ENCODE measurements around the gene PEX10.
"Not testable (repeated sequence)": the region's sequence is repeated elsewhere in the genome, so short reads cannot be mapped to it uniquely, and the experiment has no call there.

The PEX10 gene

DNA sequence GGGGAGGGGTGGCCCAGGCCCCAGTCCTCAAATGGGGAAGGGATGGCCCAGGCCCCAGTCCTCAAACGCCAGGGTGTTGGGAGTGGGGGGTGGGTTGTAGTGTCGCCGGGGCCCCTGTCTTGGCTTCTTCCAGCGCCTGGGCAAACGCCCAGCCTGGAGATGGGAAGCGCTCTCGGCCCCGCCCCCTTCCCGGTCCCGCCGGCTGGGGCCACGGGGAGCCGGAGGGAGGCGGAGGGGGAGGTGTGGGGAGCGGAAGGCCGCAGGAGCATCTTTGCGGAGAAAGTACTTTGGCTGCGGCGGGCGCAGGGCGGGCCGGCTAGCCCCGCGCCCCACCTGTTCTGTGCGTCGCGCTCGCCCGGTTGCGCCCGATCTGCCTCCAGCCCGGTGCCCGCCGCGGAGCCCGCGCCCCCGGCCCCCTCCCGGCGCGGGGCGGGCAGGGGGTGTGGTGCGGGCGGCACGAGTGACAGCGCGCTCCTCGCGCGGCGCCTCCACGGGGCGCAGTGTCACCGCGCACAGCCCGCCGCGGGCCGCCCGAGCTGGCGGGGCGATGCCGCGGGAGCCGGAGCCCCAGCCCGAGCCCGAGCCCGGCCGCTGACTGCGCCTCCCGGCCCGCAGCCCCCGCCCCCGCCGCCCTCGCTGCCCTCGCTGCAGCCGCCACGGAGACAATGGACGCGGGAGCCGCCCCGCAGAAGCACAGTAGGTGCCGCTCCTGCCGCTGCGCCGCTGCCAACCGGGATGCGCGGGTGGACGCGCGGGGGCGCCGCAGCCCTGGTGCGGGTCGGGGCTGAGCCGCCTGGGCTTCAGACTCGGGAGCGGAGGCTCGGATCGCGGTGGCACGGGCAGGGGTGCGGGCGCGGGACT lies 31.1 kb upstream of the PEX10 start:
- DNase-seq (ENCODE audit: low read depth) = no peak

DNA sequence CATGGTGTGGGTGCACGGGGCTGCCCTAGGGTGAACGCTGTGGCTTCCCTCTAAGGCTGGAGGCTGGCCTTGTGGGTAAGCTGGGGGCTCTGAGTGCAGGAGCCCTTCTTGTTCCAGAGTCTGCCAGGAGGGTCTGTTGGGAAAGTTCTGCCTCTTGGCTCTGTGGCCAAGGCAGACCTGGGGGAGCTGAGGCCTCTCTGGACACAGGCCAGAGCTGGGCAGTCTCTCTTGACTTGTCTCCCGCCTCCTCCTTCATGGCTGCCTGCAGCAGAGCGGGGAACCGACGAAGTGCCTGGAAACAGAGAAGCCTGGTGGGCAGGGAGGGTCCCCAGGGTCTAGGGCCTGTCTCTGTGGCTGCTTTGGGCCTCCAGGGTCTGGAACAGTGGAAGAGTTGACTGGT lies 30.3 kb upstream of the PEX10 start:
- no peak for DNase-seq (ENCODE audit: low read depth)

DNA sequence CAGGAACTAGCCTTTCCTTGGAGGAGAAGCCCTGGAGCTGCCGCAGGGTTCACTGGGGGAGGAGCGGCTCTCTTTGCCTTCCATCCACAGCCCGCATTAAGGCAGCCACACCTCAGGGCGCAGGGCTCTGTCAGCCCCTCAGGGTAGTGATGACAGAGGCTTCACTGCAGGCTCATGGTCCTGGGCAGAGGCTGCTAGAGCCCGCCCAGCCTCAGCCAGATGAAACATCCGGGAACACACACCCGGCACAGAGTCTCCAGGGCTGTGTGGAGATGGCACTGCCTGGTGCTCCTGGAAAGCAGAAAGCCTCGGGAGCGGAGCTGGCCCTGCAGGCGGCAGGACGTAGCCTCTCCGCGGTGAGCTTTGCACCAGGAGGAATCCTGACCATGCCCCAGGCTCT lies 29.4 kb upstream of the PEX10 start:
- DNase-seq (ENCODE audit: low read depth) = no peak

DNA sequence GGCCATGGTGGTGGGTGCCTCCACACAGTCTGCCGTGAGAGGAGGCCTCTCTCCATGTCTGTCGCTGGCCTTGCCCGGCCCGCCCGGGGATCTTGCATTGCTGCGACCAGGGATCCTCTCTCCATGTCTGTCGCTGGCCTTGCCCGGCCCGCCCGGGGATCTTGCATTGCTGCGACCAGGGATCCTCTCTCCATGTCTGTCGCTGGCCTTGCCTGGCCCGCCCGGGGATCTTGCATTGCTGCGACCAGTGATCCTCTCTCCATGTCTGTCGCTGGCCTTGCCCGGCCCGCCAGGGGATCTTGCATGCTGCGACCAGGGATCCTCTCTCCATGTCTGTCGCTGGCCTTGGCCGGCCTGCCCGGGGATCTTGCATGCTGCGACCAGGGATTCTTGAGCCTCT lies 28.0 kb upstream of the PEX10 start:
- DNase-seq (ENCODE audit: low read depth) = not testable (repeated sequence)

DNA sequence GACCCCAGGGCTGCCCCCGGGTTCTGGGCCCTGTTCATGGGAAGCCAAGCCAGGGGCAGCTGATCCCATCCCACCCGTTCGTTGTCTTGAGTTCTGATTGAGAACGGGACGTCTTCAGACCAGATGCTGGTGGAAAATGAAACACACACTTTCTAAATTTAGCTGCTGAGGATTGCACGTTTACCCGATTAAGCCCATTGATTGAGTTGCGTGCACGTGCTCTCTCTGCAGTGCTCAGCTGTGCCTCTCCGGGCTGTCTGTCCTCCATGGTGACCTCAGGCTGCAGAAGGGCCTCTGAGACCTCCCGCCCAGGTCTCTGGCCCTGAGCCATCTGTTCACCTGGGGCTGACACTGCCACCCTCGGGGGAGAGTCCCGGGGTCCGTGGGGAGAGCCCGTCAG lies 27.0 kb upstream of the PEX10 start:
- DNase-seq (ENCODE audit: low read depth) = no peak

DNA sequence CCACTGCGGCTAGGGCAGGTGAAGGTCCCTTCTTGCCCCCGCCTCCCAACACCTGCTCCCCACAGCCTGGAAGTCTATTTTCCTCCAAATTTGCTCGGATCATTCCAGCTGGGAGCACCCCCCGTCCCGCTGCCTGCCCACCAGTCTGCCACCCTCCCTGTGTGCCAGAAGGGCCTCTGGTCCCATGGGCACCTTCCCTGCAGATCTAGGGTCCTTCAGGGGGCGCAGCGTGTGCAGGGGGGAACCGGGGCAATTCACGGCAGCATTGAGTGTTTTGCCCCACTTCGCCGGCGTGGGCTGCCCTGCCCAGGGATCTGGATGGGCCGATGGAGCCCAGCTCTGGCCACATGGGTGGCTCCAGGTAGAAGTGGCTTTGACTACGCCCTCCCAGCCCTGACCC lies 26.3 kb upstream of the PEX10 start:
- no peak for DNase-seq (ENCODE audit: low read depth)

DNA sequence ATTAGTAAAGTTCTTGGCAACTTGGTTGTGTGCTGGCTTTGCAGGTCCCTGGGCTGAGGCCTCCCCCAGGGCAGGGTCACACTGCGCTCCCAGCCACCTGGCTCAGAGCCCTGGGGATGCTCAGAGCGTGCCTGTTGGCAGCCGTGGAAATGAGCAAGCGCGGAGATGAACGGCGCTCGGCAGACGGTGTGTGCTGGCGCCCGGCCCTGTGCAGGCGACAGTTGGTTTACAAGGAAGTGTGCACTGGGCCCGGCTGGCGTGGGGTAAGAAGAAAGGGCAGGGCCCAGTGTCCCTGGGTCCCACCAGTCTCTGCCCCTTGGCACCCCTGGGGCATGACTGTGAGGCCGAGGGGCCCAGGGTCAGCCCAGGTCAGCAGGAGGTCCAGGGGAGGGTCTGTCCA lies 25.7 kb upstream of the PEX10 start:
- DNase-seq (ENCODE audit: low read depth) = no peak

DNA sequence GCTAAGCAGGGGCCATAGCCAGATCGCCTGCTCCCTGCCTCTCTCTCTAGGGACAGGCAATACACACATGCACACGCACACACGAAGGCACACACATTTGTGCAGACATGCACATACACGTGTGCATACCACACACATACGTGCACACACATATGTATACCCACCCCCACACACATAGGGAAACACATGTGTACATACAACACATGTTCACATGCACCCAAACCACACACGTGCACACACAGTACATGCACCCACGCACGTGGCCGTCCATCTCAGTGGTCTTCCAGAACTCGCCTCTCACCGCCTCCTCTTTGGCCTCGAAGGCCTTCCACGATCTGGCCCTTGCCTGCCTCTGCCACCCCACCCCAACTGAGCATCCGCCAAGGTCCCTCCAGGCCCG lies 25.3 kb upstream of the PEX10 start:
- DNase-seq (ENCODE audit: low read depth) = no peak

DNA sequence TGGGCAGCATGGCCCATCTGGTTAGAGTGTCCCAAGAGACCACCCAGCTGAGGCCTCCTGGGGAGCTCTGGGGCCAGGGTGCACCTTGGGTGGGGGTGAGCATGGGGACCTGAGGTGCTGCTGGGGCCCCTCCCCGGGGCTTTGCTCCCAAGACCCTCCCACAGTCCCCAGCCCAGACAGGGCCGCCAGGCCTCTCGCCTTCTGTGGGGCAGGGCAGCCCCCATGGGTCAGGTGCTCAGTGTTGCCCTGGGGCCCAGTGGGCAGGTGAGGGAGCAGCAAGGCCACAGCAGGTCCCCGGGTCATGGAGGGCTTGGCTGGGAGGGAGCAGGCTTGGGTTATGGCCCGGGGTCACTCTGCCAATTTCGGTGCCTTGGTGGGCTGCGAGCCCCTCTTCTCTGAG lies 24.5 kb upstream of the PEX10 start:
- no peak for DNase-seq (ENCODE audit: low read depth)

DNA sequence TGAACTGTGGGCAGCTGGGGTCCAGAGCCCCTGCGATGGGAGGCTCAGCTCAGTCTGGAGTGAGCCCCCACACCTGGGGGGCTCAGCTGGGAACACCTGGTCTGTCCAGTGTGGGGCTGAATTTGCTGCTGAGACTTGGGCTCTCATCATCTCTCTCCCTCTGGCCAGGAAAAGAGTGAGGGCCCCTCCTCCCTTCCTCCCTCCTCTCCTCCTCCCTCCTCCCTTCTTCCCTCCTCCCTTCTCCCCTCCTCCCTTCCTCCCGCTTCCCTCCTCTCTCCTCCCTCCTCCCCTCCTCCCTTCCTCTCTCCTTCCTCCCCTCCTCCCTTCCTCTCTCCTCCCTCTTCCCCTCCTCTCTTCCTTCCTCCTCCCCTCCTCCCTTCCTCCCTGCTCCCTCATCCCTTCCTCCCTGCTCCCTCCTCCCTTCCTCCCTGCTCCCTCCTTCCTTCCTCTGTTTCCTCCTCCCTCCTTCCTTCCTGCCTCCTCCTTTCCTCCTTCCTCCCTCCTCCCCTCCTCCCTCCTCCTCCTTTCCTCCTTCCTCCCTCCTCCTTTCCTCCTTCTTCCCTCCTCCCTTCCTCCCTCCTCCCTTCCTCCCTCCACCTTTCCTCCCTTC lies 23.5 kb upstream of the PEX10 start:
- DNase-seq (ENCODE audit: low read depth) = no peak

DNA sequence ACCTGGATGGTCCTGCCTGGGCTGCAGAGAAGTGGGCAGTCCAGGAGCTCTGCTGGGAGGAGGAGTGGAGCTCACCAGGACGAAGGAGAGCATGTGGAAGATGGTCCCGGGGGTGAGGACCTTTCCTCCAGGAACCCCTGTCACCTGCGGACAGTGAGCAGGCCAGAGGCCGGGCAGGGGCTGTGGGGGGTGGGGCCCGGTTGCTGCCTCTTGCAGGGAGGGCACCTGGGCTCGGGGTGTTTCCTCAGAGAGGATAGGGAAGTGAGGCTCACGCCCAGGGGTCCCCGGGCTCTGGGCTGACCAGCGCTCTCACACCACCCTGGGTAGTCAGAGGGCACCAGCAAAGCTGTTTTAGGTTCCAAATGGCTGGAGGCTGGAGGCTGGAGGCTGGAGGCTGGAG lies 22.7 kb upstream of the PEX10 start:
- DNase-seq (ENCODE audit: low read depth) = no peak

DNA sequence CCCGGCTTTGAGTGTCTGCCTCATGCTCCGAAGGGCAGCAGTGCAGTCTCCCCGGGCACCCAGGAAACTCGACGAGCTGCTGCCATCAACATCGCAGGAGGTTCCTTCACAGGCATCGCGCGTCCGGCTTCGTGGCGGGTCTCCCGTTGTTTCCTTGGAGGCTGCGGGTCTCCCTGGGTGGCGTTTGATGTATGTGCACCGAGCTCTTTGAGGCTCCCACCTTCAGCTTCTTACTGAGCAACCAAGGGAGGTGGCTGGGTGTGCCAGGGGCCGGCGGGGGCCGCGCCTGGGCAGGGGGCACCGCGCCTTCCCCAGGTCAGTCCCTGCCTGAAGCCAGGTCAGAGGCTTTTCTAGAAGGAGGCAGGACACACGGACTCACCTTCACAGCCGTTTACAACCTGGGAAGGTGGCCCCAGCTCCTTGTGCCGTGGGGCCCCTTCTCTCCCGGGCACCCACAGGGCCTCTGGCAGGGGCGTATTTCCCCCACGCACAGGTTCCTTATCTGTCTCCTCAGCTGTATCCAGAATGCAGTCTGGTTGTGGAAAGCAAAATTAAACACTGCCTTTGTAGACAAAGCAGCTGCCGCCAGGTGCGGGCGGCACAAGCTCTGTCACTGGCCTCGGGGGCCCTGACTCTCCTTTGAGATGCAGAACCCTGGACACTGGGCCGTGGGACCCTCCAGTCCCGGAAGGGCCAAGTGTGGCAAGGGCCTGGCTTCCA lies 21.7 kb upstream of the PEX10 start:
- no peak for DNase-seq (ENCODE audit: low read depth)

DNA sequence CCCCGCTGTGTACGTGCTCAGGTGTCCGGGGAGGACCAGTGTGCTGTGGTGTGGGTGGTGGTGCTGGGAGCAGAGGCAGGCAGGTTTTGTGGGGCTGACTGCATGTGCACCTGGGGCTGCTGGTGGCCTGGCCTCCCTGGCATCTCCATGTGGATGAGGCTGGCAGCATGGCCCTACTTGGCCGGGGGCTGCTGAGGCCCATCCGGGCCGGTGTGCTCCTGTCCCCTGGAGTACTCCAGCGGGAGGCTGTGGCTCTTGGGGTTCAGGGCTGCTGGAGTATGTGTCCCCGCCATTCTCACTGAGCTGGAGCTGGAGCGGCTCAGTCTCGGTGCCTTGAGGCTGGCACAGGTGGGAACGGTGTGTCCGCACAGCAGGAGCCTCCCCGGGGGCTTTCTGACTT lies 20.8 kb upstream of the PEX10 start:
- no peak for DNase-seq (ENCODE audit: low read depth)

DNA sequence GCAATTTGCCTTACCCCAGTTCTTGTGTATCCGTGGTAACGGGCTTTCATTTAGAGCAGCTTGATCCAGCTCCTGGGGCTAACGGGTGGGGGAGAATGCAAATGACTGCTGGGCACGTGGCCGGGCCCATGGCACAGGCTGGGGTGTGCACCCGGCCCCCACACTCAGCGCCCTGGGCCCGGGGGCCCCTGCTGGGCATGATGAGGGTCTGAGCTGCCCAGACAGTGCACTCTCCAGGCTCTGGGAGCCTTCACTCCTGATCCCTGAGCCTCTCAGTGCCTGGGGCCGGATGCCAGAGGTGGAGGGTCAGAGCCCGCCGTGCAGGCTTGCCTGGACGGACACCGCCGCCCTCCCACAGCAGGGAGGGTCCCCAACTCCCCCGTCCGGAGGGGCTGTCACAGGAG lies 20.1 kb upstream of the PEX10 start:
- DNase-seq (ENCODE audit: low read depth) = no peak

DNA sequence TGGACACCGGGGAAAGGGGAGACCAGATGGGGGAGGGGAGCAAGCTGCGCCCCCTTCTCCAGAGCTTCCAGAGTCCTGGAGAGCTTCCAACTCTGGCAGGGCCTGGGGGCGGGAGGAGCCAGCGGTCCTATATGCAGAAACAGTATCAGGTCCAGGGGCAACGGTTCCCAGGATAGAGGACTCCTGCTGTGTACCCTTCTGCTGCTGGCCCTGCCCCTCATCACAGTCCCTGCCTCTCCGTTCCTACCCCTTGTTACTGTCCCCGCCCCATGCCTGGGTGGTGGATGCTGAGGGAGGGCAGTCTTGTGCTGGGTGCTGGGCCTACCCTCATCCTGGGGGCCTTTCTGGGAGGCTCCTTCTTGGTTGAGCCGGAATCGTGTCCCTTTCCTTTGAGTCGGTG lies 19.2 kb upstream of the PEX10 start:
- DNase-seq (ENCODE audit: low read depth) = no peak

DNA sequence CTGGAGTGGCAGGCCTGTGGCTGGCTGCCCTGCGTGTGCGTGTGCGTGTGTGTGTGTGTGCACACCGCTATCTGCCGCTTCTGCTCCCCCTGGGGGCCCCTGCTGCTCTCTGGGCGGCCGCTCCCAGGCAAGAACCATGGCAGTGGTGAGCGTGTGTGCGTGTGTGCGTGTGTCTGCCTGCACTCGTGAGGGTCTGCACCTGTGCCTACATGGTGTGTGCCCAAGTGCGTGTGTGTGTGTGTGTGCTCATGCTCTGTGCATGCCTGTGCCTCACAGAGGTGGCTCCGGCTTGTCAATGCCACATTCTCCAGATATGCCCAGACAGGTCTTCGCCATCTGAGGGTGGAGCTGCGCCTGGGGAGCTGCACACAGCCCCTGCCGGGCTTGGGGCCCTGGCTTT lies 18.7 kb upstream of the PEX10 start:
- no peak for DNase-seq (ENCODE audit: low read depth)

DNA sequence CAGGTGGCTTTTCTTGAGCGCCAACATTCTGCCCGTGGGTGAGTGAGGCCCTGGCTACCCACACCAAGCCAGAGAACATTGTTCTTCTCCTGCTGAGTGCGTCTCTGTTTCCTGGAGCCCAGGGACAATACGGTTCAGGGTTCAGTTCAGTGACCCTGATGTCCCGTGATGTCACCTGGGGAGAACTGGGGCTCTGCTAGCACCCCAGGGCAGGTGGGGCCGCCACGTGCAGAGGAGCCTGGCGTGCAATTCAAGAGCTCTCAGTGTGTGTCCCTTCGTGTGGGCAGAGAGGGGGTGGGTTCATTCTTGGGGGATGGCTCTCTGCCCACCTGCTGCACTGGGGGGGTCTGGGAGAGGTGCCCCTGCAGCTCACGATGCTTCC lies 18.2 kb upstream of the PEX10 start:
- DNase-seq (ENCODE audit: low read depth) = no peak

DNA sequence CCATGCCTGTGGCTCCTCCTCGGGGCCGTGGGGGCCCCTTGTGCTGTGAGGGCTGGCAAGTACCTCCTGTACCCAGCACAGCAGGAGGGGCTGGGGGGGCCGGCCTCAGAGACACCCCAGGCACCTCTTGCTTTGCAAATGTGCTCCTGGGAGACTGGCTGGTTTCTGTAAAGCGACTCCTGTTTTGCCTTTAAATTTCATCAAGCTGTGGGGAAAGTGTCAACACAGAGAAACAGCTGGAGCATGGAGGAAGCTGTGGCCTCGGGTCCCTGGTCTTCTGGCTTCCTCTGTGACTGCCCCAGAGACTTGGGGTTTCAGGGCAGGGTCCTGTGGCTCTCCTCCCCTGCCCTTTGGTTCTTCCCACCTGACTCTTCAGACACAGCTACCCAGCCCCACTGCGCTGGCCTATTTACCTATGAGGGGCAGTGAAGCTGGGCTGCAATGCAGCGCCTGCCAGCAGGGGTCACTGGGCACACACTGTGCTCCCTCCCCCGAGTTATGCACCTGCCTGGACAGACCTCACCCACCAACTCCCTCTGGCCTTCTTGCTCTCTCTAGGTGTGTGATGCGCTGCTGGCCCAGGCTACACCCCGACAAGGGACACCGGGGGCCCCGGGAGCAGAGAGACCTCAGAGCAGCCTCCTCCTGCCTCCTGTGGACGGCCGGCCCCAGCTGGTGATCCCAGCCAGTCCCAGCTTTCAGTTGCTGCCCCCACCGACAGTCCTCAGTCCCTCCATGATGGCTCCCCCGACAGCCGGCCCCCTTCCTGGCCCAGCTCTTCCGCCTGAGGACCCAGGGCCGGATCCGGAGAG lies 17.6 kb upstream of the PEX10 start:
- DNase-seq (ENCODE audit: low read depth) = no peak

DNA sequence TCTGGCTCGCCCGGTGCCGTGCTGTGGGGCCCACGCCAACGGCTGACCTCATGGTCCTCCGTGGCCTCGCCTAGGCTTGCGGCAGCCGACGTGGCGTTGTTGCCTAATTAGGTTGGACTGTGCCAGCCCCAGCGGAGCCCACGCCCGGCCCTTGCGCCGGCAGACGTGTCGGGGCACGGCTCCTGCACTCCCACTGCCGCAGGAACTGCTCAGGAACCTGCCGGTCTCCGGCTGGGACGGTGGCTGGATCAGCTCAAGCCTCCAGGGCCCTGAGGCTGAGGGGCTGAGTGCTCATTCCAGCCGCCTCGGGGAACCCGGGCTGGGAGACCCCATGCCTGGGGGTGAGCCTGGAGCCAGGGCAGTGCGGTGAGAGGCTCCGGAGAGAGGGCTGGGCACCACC lies 16.1 kb upstream of the PEX10 start:
- DNase-seq (ENCODE audit: low read depth) = no peak

DNA sequence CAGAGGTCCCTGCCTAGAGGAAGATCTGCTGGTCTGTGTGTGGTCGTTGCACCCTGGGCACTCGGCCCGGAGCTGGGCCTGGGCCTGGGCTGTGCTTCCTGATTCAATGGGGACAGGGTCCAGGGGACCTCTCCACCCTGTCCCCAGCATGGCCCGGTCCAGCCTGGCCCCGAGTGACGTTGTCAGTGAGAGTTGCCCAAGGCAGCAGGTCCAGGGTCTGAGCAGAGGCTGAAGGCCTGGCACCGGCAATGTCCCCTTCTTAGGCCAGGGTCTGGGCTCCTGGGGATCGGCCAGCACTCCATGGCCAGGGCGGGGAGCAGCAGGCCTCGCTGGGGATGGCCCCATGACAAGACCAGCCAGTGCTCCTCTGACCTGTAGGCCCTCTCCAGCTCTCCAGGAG lies 15.6 kb upstream of the PEX10 start:
- DNase-seq (ENCODE audit: low read depth) = no peak

DNA sequence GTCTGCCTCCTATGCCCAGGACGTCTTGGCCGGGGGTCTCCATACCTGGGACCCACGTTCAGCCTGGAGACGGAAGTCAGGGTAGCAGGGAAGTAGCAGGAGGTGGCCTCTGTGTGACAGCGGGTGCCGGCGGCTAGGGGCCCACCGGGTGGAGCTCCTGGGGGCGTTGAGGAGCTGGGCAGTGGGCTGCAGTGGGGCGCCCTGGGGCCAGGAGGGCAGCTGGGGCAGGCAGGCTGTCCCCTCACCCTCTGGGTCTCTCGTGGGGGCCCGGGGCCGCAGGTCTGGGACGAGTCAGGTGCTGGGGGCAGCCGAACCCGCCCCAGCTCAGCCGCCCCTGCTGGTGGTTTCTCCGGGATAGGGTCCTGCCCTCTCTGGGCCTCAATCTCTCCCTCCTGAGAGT lies 14.7 kb upstream of the PEX10 start:
- DNase-seq (ENCODE audit: low read depth) = no peak

DNA sequence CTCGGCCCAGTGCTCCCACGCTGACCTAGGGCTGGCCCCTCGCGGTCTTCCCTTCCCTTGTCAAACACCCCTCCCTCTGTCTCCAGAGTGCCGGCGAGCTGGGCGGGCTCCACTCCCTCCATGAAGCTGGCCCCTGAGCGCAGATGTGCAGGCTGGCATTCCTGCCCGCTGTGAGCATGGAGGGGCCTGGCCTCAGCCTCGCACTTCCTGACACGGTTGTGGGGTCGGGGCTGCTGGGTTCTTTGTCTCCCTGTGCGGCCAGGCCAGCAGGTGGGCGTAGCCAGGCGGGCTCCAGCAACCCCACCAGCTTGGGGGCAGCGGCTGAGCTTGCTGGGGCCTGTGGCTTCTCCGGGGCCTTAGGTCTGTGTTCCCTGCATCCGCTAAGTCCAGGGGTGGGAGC lies 14.2 kb upstream of the PEX10 start:
- no peak for DNase-seq (ENCODE audit: low read depth)

DNA sequence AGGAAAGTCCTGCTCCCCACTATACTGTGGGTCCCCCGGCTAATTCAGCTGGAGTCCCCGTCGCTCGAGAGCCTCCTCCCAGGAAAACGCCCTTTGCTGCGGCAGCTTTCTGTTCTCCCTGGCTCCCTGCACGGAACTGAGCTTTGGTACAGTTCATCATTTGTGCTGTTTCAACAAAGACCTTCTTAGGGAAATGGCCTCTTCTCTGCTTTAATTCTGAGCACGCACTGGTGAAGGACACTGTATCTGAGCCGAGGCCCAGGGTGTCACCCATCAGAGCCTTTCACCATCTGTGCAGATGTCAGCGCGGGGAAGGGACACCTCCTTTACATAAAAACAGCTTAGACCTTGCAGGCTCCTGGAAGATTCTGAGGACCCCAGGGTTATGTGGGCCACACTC lies 13.5 kb upstream of the PEX10 start:
- no peak for DNase-seq (ENCODE audit: low read depth)

Measured in stimulated activated CD4-positive, alpha-beta T cell treated with anti-CD3 and anti-CD28 coated beads, Interleukin-2, amount 100 ng/mL, for 4 hours (primary cell).